Measurements from ENCODE around the gene KCNIP4. TPM values are rescaled to one million over a fixed set of nuclear protein-coding genes. Genes with fewer than 3 reads are reported as not detected.

Gene KCNIP4
- total RNA-seq, 1 donor from 2014 or later: not detected

DNA sequence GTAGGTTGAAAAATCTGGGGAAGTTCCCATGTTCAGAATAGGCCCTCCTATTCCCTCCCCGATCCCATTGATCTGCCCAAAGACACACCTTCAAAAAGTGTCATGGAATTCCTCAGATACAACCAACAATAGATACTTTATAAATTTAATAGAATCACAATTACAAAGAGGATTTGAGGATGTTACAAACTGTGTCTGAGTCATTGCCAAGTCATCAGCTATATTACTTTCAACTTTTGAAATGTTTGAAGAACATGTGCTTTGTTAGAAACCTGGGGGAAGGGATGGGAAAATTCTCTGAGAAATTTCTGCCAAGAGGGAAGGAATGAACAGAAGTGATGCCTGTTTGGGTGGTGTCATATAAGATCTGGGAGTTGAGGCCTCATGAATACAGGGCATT lies 46.7 kb downstream of the KCNIP4 start:
- no peak for DNase-seq (ENCODE audit: extremely low read depth, low read depth, low spot score)

GRCh38 chr4:21901281-21901680 lies 47.3 kb downstream of the KCNIP4 start:
- DNase-seq (ENCODE audit: extremely low read depth, low read depth, low spot score): no peak

GRCh38 chr4:21900211-21900610 lies 48.4 kb downstream of the KCNIP4 start:
- no peak for DNase-seq (ENCODE audit: extremely low read depth, low read depth, low spot score)

DNA sequence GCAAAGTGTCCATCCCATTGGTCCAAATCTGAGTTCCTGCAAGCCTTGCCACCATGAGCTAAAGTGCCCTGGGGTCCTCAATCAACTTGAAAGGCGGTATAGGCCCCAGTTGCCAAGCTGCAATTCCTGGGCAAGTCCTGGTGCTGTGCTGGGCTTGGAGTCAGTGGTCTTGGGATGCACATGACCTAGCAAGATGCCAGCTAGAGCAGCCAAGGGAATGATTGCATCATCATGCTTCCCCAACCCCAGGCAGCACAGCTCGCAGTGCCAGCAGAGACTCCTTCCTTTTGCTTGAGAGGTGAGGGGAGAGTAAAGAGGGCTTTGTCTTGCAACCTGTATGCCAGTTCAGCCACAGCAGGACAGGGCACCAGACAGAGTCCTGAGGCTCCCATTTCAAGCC lies 50.5 kb downstream of the KCNIP4 start:
- DNase-seq (ENCODE audit: extremely low read depth, low read depth, low spot score): no peak

GRCh38 chr4:21896767-21897166 lies 51.8 kb downstream of the KCNIP4 start:
- no peak for DNase-seq (ENCODE audit: extremely low read depth, low read depth, low spot score)

GRCh38 chr4:21893136-21893535 lies 55.4 kb downstream of the KCNIP4 start:
- DNase-seq (ENCODE audit: extremely low read depth, low read depth, low spot score): no peak

DNA sequence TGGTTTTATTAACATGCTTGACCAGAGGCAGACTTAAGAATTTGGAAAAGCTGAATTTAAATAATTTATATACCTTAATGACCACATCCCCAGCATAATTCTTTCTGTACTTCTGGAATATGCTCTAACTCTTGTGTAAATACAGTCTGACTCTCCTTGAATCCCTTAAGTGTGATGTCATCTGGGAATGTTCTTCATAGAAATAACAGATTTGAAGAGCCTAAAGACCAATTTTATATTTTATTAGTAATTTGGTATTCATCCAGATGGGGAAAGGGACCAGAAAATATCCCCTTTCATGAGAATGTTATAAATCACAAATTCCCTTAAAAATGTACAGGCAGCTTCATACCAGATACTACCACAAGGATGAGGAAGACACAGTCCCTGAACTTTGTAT lies 58.3 kb downstream of the KCNIP4 start:
- no peak for DNase-seq (ENCODE audit: extremely low read depth, low read depth, low spot score)

DNA sequence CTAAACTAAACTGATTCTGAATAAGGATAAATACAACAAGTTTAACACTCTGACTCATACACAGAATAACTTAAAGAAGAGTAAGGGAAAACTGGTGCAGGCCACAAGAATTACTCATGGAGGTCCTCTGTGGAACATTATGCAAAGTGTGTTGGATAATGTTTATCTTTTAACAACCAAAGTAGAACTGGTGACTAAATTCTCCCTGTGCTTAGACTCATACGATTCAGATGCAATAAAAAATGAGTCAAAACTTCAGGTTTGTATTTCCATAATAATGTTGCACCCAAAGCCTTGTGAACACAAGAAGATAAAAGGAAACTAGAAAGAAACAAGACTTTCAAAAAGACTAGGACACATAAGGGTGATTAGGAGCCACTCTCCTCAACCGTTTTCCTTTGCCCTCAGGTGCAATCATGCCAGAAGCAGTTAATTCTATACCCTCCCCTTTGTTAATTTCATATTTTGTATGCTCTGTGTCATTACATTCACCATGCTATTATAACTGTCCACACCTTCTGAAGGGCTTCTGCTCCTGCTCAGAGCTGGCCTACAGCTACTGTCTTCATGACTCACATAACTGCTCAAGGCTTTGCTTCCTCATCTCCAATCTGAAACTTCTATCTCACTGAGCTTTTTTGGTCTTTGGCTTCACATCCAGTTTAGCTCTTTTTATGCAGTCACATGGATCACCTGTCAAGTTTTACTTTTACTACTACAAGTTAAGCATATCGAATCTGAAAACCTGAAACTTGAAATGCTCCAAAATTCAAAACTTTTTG lies 60.2 kb downstream of the KCNIP4 start:
- no peak for DNase-seq (ENCODE audit: extremely low read depth, low read depth, low spot score)

GRCh38 chr4:21887481-21887880 lies 61.1 kb downstream of the KCNIP4 start:
- no peak for DNase-seq (ENCODE audit: extremely low read depth, low read depth, low spot score)

GRCh38 chr4:21885770-21886169 lies 62.8 kb downstream of the KCNIP4 start:
- DNase-seq (ENCODE audit: extremely low read depth, low read depth, low spot score): no peak

DNA sequence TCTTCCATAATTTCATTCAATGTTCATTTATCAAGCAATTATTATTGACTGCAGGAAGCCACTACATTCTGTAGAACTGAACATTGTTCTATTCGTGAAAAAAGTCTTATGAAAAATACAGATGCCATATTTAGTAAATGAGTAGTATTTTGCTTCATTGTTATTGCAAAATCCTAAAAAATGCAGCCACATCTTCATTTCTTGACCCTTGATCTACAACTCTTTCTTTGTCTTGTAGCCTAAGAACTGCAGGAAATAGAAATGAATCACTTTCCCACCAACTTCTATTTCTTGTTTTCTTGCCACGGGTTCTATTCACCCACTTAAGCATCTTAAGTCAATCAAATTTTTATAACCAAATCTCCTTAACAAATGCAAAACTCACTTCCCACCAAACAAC lies 63.3 kb downstream of the KCNIP4 start:
- DNase-seq (ENCODE audit: extremely low read depth, low read depth, low spot score): no peak

- DNase-seq (ENCODE audit: extremely low read depth, low read depth, low spot score): no peak
These were observed 64.0 kb downstream of the KCNIP4 start for GRCh38 chr4:21884615-21885014.

DNA sequence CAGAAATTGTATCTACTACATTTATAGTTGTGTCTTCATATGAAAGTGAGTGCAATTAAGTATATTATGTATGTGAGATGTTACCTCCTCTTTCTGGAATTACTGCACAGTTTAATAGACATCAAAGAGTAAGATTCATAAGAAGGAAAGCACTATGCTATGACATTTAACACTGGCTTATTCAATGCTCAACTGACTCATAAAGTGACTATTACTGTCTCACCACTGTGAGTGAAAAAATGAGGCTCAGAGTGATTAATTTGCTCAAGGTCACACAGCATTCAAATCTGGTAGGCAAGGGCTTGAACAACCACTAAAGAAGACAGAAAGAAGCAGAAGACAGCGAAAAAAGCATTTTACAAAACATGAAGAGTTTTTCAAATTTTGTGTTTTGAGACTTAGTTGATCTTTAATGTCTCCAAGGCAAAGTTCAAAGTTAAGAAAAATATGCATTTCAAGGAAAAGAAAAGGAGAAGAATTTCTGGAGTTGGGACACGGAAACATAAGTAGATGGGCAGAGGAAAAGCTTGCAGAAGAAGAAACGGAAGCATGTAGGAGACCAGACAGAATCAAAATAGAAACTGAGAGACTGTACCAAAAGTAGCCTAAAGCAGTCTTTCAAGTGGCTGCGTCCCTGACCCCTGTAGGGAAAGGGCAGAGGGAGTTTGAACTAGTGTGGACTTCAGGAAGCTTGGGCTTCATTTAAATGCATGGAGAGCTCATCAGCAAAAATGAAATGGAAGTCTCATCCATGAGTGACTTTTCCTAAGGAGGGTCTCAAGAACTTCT lies 66.3 kb downstream of the KCNIP4 start:
- no peak for DNase-seq (ENCODE audit: extremely low read depth, low read depth, low spot score)

- DNase-seq (ENCODE audit: extremely low read depth, low read depth, low spot score): no peak
These were observed 69.4 kb downstream of the KCNIP4 start for GRCh38 chr4:21879187-21879586.

GRCh38 chr4:21876711-21877110 lies 71.9 kb downstream of the KCNIP4 start:
- DNase-seq (ENCODE audit: extremely low read depth, low read depth, low spot score): no peak

- no peak for DNase-seq (ENCODE audit: extremely low read depth, low read depth, low spot score)
These were observed 75.4 kb downstream of the KCNIP4 start for GRCh38 chr4:21873145-21873544.

GRCh38 chr4:21872101-21872500 lies 76.5 kb downstream of the KCNIP4 start:
- DNase-seq (ENCODE audit: extremely low read depth, low read depth, low spot score): no peak

DNA sequence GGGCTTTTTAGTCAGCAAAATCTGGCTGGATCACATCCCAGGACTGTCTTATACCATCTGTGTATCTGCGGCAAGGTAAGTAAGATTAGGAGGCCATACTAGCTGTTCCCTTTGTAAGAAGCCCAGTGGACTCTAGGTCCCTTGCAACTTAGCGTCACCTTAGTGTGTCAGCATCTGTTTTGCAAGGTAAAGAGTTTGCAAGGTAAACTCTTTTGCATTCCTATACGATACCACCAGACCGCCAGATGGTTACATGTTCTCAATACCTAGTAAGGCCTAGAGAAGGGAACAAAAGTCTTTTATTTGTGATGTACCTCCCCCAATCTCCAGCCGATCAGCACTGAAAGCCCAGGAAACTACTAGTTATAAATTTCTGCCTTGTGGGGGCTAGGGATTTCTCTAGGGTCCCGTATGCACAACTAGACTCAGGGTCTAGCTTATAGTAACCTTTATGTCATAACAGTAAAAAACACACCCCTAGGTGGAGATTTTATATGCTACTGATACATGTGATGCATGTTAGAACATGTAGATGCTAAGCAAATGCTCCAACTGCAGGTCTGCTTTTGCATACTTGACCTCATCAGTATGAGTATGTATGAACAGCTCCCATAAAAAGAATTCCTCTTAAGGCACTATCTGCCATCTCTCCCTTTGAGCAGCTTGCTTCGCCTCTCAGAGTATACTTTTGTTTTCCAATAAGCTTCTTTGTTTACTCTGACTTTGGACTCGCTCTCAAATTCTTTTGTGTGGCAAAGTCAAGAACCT lies 78.4 kb downstream of the KCNIP4 start:
- no peak for DNase-seq (ENCODE audit: extremely low read depth, low read depth, low spot score)

DNA sequence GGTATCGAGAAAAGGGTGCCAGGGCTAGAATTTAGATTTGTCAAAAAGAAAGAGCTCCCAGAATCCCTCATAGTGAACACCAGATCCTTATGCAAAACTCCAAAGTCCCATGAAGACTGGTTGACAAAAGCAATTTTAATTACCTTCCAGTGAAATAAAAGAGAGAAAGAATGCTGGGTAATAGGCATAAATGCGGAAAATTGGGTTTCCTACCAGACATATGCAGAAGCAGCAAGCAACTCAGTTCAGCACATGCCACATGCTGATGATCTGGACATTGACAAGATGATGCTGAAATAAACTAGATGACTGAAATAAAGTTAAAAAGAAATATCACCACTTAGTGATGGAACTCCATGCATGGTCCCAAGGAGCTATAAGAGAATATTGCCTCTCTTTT lies 83.9 kb downstream of the KCNIP4 start:
- DNase-seq (ENCODE audit: extremely low read depth, low read depth, low spot score): no peak

DNA sequence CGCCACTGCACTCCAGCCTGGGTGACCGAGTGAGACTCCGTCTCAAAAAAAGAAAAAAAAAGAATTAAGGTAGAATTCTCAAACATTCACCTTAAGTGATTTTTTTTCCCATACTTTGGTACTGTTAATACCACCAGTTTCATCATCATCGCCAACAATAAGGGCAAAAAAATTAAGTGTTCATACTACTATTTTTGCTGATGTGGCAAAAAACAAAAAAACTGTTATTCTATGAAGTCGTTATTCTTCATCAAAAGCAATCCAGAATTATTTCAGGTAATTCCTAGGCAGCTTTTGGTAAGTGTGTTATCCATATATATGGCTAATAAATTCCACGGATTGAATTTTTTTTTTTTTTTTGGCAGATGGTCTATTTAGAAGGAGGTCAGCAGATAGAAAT lies 85.7 kb downstream of the KCNIP4 start:
- DNase-seq (ENCODE audit: extremely low read depth, low read depth, low spot score): no peak

DNA sequence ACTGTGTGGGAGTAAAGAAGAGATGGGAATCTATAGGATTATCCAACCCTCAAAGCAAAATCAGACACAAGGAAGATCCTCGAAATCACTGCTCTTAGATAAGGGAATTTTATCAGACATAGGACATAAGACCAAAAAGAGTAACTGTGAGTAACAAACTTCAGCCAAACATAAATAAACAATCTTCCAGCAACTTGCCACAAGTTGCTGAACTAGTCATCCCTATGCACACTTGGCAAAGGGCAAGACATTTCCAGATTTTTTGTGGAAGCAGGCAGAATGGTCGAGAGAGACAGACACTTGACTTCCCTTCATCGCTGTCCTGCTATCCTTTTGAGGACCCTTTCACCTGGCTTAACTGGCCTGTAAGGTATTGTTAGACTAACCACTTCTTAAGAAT lies 89.6 kb downstream of the KCNIP4 start:
- no peak for DNase-seq (ENCODE audit: extremely low read depth, low read depth, low spot score)

Measured in glomerular endothelial cell (primary cell).